Prostate gland (tissue), 2 donors: ENCODE measurements around the gene RPTOR. TPM values are rescaled to one million over a fixed set of nuclear protein-coding genes. Genes with fewer than 3 reads are reported as not detected.

Source experiments
- DNase-seq: peaks from one replicate; pipeline ENCODE4 v3.0.0-alpha.2; 2019; ENCODE audit warnings: low spot score
- H3K27ac ChIP-seq, 2 donors: fragments of 200-600 bp; sonication (generic); 2 replicates each; pipeline ENCODE4 v1.5.1; 2017 to 2019
- H3K27me3 ChIP-seq: fragments of 200-600 bp; sonication (generic); replicated peaks from 2 replicates; pipeline ENCODE4 v1.5.1; 2019; ENCODE audit not compliant: insufficient read depth
- H3K36me3 ChIP-seq, 2 donors: fragments of 200-600 bp; sonication (generic); 1 replicate in 1 of 2; 2 replicates in 1 of 2; pipeline versions ENCODE4 v1.5.1 to v1.8.1; 2017 to 2019
- H3K4me1 ChIP-seq: fragments of 200-600 bp; sonication (generic); replicated peaks from 2 replicates; pipeline ENCODE4 v1.5.1; 2019
- H3K4me3 ChIP-seq, 2 donors: fragments of 200-600 bp; sonication (generic); 2 replicates each; pipeline ENCODE4 v1.5.1; 2017 to 2019
- H3K9me3 ChIP-seq: fragments of 200-600 bp; sonication (generic); 2 replicates; pipeline ENCODE4 v1.5.1; 2017
- POLR2A ChIP-seq: fragments of 450-650 bp; IDR thresholded peaks from one replicate; pipeline ENCODE4 v1.6.1; 2016; ENCODE audit warnings: antibody characterized with exemption, mild to moderate bottlenecking
- POLR2AphosphoS5 ChIP-seq: sonication (generic); formaldehyde crosslinking; IDR thresholded peaks from one replicate; pipeline ENCODE4 v1.6.1; 2017; ENCODE audit warnings: antibody characterized with exemption
- WGBS: methylation state at CpG from one replicate; pipeline ENCODE4 v1.1.5; 2018; 5-methylcytosine and 5-hydroxymethylcytosine counted together
- intact Hi-C: fragments of 100-400 bp; cut with DNase I; formaldehyde crosslinking; loops from one replicate; pipeline ENCODE4 v1.14.2; 2022
- total RNA-seq, 2 donors: library from RNA; depleted of rRNA; stranded (reverse); fragments of >200 nt; gene quantifications; one replicate each; pipeline ENCODE4 v1.1.0, GENCODE V29; 2016
- TF ChIP-seq, protein P1 (sequence below), 4 experiments: fragments of 200-600 bp in 2 of 4; fragments of 450-650 bp in 2 of 4; sonication (generic) in 2 of 4; IDR thresholded peaks; 1 replicate in 3 of 4; 2 replicates in 1 of 4; pipeline ENCODE4 v1.5.1; 2016 to 2019; ENCODE audit warnings: antibody characterized with exemption in 4 of 4, mild to moderate bottlenecking in 2 of 4, moderate library complexity in 2 of 4

The RPTOR gene
- total RNA-seq, 2 donors from 2014 or later: 30.3 to 62.5 TPM

DNA sequence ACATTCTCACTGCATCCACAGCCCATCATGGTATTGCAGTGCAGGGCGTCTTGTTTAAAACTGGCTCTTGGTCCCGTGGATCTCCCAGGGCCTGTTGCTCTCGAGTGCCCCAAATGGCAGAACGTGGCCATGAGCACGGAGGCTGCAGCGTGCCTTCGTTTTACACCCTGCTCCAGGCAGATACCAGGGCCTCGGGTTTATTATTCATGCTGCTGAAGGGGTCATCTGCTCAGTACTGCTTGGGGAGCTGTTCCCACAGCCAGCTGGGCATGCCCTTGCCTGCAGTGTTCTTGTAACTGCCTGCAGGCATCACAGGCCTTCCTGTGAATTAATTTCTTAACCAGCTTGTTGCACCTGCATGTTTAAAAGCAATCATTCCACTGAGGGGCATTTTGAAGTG lies 317.3 kb downstream of the RPTOR start:
- 23% methylated on average over 8 of the region's 8 CpGs for WGBS

GRCh38 chr17:80862481-80862961 lies 317.9 kb downstream of the RPTOR start:
- 91% methylated on average over 20 of the region's 20 CpGs for WGBS
- TF ChIP-seq POLR2AphosphoS5 (no peak), POLR2A (no peak)
- TF ChIP-seq, protein P1, sequence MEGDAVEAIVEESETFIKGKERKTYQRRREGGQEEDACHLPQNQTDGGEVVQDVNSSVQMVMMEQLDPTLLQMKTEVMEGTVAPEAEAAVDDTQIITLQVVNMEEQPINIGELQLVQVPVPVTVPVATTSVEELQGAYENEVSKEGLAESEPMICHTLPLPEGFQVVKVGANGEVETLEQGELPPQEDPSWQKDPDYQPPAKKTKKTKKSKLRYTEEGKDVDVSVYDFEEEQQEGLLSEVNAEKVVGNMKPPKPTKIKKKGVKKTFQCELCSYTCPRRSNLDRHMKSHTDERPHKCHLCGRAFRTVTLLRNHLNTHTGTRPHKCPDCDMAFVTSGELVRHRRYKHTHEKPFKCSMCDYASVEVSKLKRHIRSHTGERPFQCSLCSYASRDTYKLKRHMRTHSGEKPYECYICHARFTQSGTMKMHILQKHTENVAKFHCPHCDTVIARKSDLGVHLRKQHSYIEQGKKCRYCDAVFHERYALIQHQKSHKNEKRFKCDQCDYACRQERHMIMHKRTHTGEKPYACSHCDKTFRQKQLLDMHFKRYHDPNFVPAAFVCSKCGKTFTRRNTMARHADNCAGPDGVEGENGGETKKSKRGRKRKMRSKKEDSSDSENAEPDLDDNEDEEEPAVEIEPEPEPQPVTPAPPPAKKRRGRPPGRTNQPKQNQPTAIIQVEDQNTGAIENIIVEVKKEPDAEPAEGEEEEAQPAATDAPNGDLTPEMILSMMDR (IDR thresholded peaks at IDR 0.05): no peak
- intact Hi-C loops: loop anchor here (10.0 kb wide), 1 partner anchor 318 kb away; the partner anchor contains the start of gene RPTOR
- Histone ChIP-seq H3K27ac (no peak overlapping the region), H3K9me3 (no peaks in the 10 kb centered on the region), H3K36me3 (no peaks in the 10 kb centered on the region), H3K27me3 (no peaks in the 10 kb centered on the region), H3K4me3 (no peak overlapping the region), H3K4me1 (peaks cover 4% of the 10 kb centered on the region)
- no peak for DNase-seq

More for the DNA sequence above, 317.3 kb downstream of the RPTOR start:
- no peaks in the 10 kb centered on the region for H3K36me3 ChIP-seq
- H3K27ac ChIP-seq: peak overlapping the region in 1 of 2 donors; percentile 36
- peak; percentile 45 for DNase-seq
- H3K4me3 ChIP-seq: no peak overlapping the region
- intact Hi-C loops: loop anchor here (10.0 kb wide), 1 partner anchor 317 kb away; the partner anchor contains the start of gene RPTOR
- H3K27me3 ChIP-seq: no peaks in the 10 kb centered on the region
- no peaks in the 10 kb centered on the region for H3K9me3 ChIP-seq
- peaks cover 4% of the 10 kb centered on the region for H3K4me1 ChIP-seq
- TF ChIP-seq, protein P1 (IDR thresholded peaks at IDR 0.05): peak in 2 of 4 experiments; percentile 47 to 68
- peak; percentile 21 for TF ChIP-seq POLR2AphosphoS5
- no peak for TF ChIP-seq POLR2A

- no peaks in the 10 kb centered on the region for H3K27me3 ChIP-seq
- no peak for TF ChIP-seq POLR2AphosphoS5
- TF ChIP-seq, protein P1 (IDR thresholded peaks at IDR 0.05): no peak
- no peak for TF ChIP-seq POLR2A
- H3K27ac ChIP-seq: no peak overlapping the region
- no peaks in the 10 kb centered on the region for H3K9me3 ChIP-seq
- peaks cover 4% of the 10 kb centered on the region for H3K4me1 ChIP-seq
- DNase-seq: no peak
- H3K4me3 ChIP-seq: no peak overlapping the region
- intact Hi-C loops: loop anchor here (10.0 kb wide), 1 partner anchor 318 kb away; the partner anchor contains the start of gene RPTOR
- no peaks in the 10 kb centered on the region for H3K36me3 ChIP-seq
- WGBS: 94% methylated on average over 10 of the region's 10 CpGs
Observed at GRCh38 chr17:80862978-80863377, 318.3 kb downstream of the RPTOR start.

- Histone ChIP-seq H3K4me1 (peaks cover 4% of the 10 kb centered on the region), H3K27ac (no peak overlapping the region), H3K36me3 (no peaks in the 10 kb centered on the region), H3K4me3 (no peak overlapping the region), H3K9me3 (no peaks in the 10 kb centered on the region), H3K27me3 (no peaks in the 10 kb centered on the region)
- DNase-seq: no peak
- TF ChIP-seq POLR2AphosphoS5 (no peak), POLR2A (no peak)
- TF ChIP-seq, protein P1 (IDR thresholded peaks at IDR 0.05): no peak
- intact Hi-C loops: loop anchor here (10.0 kb wide), 1 partner anchor 319 kb away; the partner anchor contains the start of gene RPTOR
- WGBS: 94% methylated on average over 13 of the region's 13 CpGs
Observed at GRCh38 chr17:80863626-80864025, 319.0 kb downstream of the RPTOR start.

DNA sequence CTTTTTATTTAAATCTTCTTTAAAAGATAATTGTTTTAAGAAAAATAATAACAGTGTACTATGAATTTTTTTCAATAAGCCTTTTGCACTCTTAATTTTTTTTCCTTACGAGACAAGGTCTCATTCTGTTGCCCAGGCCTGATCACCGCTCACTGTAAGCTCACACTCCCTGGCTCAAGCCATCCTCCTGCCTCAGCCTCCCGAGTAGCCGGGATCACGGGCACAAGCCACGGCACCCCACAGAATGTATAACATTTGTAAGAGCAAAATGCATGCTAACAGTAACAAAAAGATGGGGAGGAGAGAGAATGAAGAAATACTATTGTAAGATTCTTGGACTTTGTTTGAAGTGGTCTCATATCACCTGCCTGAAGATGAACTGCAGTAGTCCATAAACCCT lies 320.1 kb downstream of the RPTOR start:
- Histone ChIP-seq H3K27me3 (no peaks in the 10 kb centered on the region), H3K27ac (no peak overlapping the region), H3K4me1 (no peaks in the 10 kb centered on the region), H3K4me3 (no peak overlapping the region), H3K9me3 (no peaks in the 10 kb centered on the region), H3K36me3 (no peaks in the 10 kb centered on the region)
- WGBS: 93% methylated on average over 6 of the region's 6 CpGs
- TF ChIP-seq, protein P1 (IDR thresholded peaks at IDR 0.05): no peak
- no peak for TF ChIP-seq POLR2A
- TF ChIP-seq POLR2AphosphoS5: no peak
- no peak for DNase-seq
- intact Hi-C loops: loop anchor here (5.0 to 10.0 kb wide), 2 partner anchors 320 to 437 kb away; partner anchors contain the start of gene RPTOR
